Esophagus squamous epithelium (tissue), 4 donors: Measurements from ENCODE around the gene KRTAP10-4.

ENCODE experiments used
- CTCF ChIP-seq, 6 experiments: fragments of 450-650 bp in 4 of 6; fragments of 200-600 bp in 2 of 6; sonication (generic) in 2 of 6; IDR thresholded peaks; one replicate each; pipeline ENCODE4 v1.5.1; 2016 to 2019; ENCODE audit warnings: antibody characterized with exemption in 6 of 6, mild to moderate bottlenecking in 4 of 6, moderate library complexity in 4 of 6
- POLR2A ChIP-seq, 4 donors: fragments of 450-650 bp; IDR thresholded peaks; one replicate each; pipeline ENCODE4 v1.6.1; 2017; ENCODE audit warnings: antibody characterized with exemption in 4 of 4, mild to moderate bottlenecking in 4 of 4, moderate library complexity in 3 of 4

DNA sequence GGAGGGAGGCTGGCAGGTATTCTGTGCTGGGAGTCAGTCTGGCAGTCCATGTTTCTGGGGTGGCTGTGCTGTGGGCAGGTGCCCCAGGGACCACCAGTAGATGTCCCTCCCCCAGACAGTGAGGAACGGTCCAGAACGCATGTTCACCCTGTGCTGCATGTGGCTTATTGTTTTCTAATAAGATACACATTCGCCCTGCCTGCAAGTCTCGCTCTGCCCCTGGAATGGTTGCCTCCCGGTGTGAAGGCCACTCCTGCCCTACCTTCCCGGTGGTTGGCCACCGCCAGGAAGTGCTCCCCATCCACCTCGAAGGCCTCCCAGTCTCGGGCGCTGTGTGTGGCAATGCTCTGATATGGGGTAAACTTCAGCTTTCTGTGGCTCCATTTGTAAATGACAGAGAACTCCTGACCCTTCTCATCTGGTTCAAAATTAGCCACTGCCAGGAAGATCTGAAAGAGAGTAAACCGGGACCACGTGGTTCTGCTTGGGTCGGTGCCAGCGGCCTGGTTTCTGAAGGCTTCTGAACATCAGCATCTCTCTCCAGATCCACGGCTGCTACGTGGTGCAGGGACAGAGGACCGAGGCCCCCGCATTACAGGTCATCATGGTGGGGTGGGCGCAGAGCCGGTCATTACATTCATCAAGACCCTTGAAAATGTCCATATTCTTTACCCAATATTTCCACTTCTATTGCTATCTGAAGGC, 48.0 kb upstream of the KRTAP10-4 start:
- TF ChIP-seq CTCF (IDR thresholded peaks at IDR 0.05) (no peak), POLR2A (IDR thresholded peaks at IDR 0.05) (no peak)
